Fibroblast of pulmonary artery (primary cell): ENCODE data around the gene GULP1.

Experiments
- DNase-seq: peaks from one replicate; pipeline ENCODE4 v3.0.0-alpha.2; 2010; ENCODE audit warnings: low read depth
- H3K4me3 ChIP-seq: replicated peaks from 2 replicates; pipeline ENCODE4 v1.5.1; 2011; ENCODE audit warnings: low read depth, mild to moderate bottlenecking, control low read depth, low read length, moderate library complexity
- CTCF ChIP-seq: IDR thresholded peaks from 2 replicates; pipeline ENCODE4 v1.5.1; 2011; ENCODE audit warnings: mild to moderate bottlenecking, control low read depth, low read length, inconsistent platforms; ENCODE audit errors: missing control alignments

GULP1 gene

GRCh38 chr2:188517549-188518215, 226.0 kb downstream of the GULP1 start:
- no peak overlapping the region for H3K4me3 ChIP-seq
- no peak for DNase-seq
- no peak for TF ChIP-seq CTCF

GRCh38 chr2:188518381-188518780, 226.7 kb downstream of the GULP1 start:
- no peak overlapping the region for H3K4me3 ChIP-seq
- TF ChIP-seq CTCF, result no peak
- DNase-seq, result peak; percentile 58

GRCh38 chr2:188519136-188519535, 227.5 kb downstream of the GULP1 start:
- TF ChIP-seq CTCF, result no peak
- no peak overlapping the region for H3K4me3 ChIP-seq
- DNase-seq, result peak; percentile 69

GRCh38 chr2:188522517-188522916, 230.8 kb downstream of the GULP1 start:
- no peak for DNase-seq
- no peak overlapping the region for H3K4me3 ChIP-seq
- no peak for TF ChIP-seq CTCF

- DNase-seq, result peak; percentile 55
- no peak overlapping the region for H3K4me3 ChIP-seq
- no peak for TF ChIP-seq CTCF
These were observed 232.2 kb downstream of the GULP1 start for GRCh38 chr2:188523919-188524318.

- peak; percentile 64 for TF ChIP-seq CTCF
- peak; percentile 81 for DNase-seq
- H3K4me3 ChIP-seq, result no peak overlapping the region
These were observed 232.9 kb downstream of the GULP1 start for GRCh38 chr2:188524519-188525113.

GRCh38 chr2:188526701-188527100, 235.0 kb downstream of the GULP1 start:
- DNase-seq, result no peak
- no peak overlapping the region for H3K4me3 ChIP-seq
- no peak for TF ChIP-seq CTCF
